HepG2 (cell line): ENCODE data around the gene USP7. TPM values are rescaled to one million over a fixed set of nuclear protein-coding genes. Genes with fewer than 3 reads are reported as not detected.
A peak's percentile ranks its signal among the peaks of the same experiment; 100 is the strongest.

ENCODE experiments used
- E2F5 ChIP-seq: sonication (generic); formaldehyde crosslinking; conservative IDR thresholded peaks from 2 replicates; pipeline ENCODE4 v1.4.0; 2020; ENCODE audit warnings: missing genetic modification reagents
- ETS1 ChIP-seq: sonication (generic); formaldehyde crosslinking; IDR thresholded peaks from 2 replicates; pipeline ENCODE4 v1.4.0; 2020; ENCODE audit warnings: missing genetic modification reagents
- KAT7 ChIP-seq: IDR thresholded peaks from 2 replicates; pipeline ENCODE4 v1.6.1; 2018; ENCODE audit warnings: borderline replicate concordance, missing compliant biosample characterization
- MEF2D ChIP-seq: sonication (generic); formaldehyde crosslinking; IDR thresholded peaks from 2 replicates; pipeline ENCODE4 v1.5.1; 2020; ENCODE audit warnings: mild to moderate bottlenecking, missing genetic modification reagents
- MIER3 ChIP-seq: IDR thresholded peaks from 2 replicates; pipeline ENCODE4 v1.6.1; 2016; ENCODE audit warnings: missing compliant biosample characterization, borderline replicate concordance
- PRDM15 ChIP-seq: sonication (generic); formaldehyde crosslinking; IDR thresholded peaks from 2 replicates; pipeline ENCODE4 v1.4.0; 2020; ENCODE audit warnings: missing genetic modification reagents
- ZBTB44 ChIP-seq: sonication (generic); formaldehyde crosslinking; IDR thresholded peaks from 2 replicates; pipeline ENCODE4 v1.4.0; 2020; ENCODE audit warnings: missing genetic modification reagents
- ZFY ChIP-seq: sonication (generic); formaldehyde crosslinking; IDR thresholded peaks from 2 replicates; pipeline ENCODE4 v1.4.0; 2020; ENCODE audit warnings: missing genetic modification reagents
- ZGPAT ChIP-seq: IDR thresholded peaks from 2 replicates; pipeline ENCODE4 v1.6.1; 2016; ENCODE audit warnings: mild to moderate bottlenecking
- ZNF253 ChIP-seq: sonication (generic); formaldehyde crosslinking; IDR thresholded peaks from 2 replicates; pipeline ENCODE4 v1.8.0; 2022; ENCODE audit warnings: mild to moderate bottlenecking, missing genetic modification reagents, borderline replicate concordance
- ZNF260 ChIP-seq: sonication (generic); formaldehyde crosslinking; IDR thresholded peaks from 2 replicates; pipeline ENCODE4 v1.4.0; 2020; ENCODE audit warnings: missing genetic modification reagents, low read depth, mild to moderate bottlenecking, borderline replicate concordance
- ZNF567 ChIP-seq: sonication (generic); formaldehyde crosslinking; IDR thresholded peaks from 2 replicates; pipeline ENCODE4 v1.8.1; 2023; ENCODE audit warnings: mild to moderate bottlenecking, missing genetic modification reagents, borderline replicate concordance
- ZNF605 ChIP-seq: sonication (generic); formaldehyde crosslinking; IDR thresholded peaks from 2 replicates; pipeline ENCODE4 v1.8.0; 2022; ENCODE audit warnings: mild to moderate bottlenecking, missing genetic modification reagents
- polyA plus RNA-seq, 8 experiments: library from polyadenylated mRNA; depleted of rRNA in 3 of 8; stranded (reverse) in 7 of 8; unstranded in 1 of 8; fragments of >200 nt; fragmentation: Illumina TruSeq in 4 of 8; extraction: Trizol in 4 of 8; gene quantifications; 2 replicates each; pipeline versions ENCODE4 v1.2.1 to v1.2.3, GENCODE V29; 2011 to 2016; ENCODE audit warnings: low read depth in 4 of 8, missing spikeins in 1 of 8, mixed read lengths in 1 of 8; ENCODE audit not compliant: insufficient read depth in 1 of 8
- total RNA-seq, 5 experiments: library from RNA; depleted of rRNA; stranded (reverse); fragments of >200 nt; fragmentation: Illumina TruSeq; extraction: Trizol; gene quantifications; 2 replicates each; pipeline ENCODE4 v1.2.3, GENCODE V29; 2016; ENCODE audit warnings: low read depth in 1 of 5

Gene USP7
- total and polyA plus RNA-seq, 2 of the 13 experiments (the other 11 are each of a cell fraction or from before 2014, with no cell fraction given), result 52.5 to 173 TPM

GRCh38 chr16:8866118-8866883 is 97.4 kb downstream of the USP7 start (continued):
- TF ChIP-seq ZGPAT (CRISPR knock-in tag) (peak; percentile 66; the same call in 1 of the 2 replicates), ZNF605 (0 out of 2 replicates have a peak, but pooled peaks have one; percentile 34), ETS1 (CRISPR knock-in tag) (no peak; the same call in 1 of the 2 replicates), ZNF253 (CRISPR knock-in tag) (no peak), KAT7 (CRISPR knock-in tag) (peak; percentile 87; the same call in 1 of the 2 replicates), MEF2D (peak; percentile 17; the same call in 1 of the 2 replicates), E2F5 (CRISPR knock-in tag) (no peak), ZBTB44 (no peak), PRDM15 (CRISPR knock-in tag) (no peak), ZNF260 (CRISPR knock-in tag) (no peak), MIER3 (CRISPR knock-in tag) (peak; percentile 76), ZNF567 (CRISPR knock-in tag) (0 out of 2 replicates have a peak, but pooled peaks have one; percentile 49), ZFY (CRISPR knock-in tag) (peak; percentile 68; the same call in 1 of the 2 replicates)
